ENCODE results near the gene NCOA7. TPM values are rescaled to one million over a fixed set of nuclear protein-coding genes. Genes with fewer than 3 reads are reported as not detected.

Gene NCOA7
- total and polyA plus RNA-seq, 9 of the 15 experiments (the other 6 are each of a cell fraction or from before 2014, with no cell fraction given) = 5.8 to 14.6 (median 9.3) TPM

DNA sequence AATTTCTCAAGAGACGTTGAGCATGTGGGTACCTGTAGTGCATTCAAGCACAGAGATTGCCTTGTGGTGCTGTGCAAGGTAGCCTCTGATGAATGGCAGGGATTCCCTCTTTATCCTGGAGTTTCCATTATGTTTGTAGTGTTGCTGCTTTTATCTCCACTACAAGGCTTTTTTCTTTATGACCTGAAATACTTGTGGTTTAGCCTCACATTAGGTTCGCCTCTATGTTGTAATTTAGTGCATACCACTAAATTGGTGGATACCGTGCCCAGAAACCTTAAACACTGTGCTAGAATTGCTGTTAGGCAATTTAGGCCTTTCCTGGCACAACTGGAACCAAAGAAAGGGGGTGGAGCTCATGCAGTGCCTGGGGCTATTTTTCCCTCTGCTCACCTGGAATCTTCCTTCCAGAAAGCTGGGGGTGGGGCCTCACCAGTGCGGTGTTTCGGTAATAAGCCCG lies 76.8 kb downstream of the NCOA7 start:
- Histone ChIP-seq H3K4me1 (replicated peaks in 1 of 2; ENCODE audit: control insufficient read depth in 2 of 2, insufficient read depth in 2 of 2, low read length in 2 of 2) (peaks cover 4 to 23% of the 10 kb centered on the region in 2 experiments; a peak in 3 of 5 replicates), H3K27me3 (ENCODE audit: control insufficient read depth in 2 of 2, insufficient read depth in 2 of 2, low read length in 2 of 2) (no peaks in the 10 kb centered on the region), H4K20me1 (replicated peaks; ENCODE audit: control insufficient read depth, insufficient read depth, low read length) (no peaks in the 10 kb centered on the region), H3K27ac (ENCODE audit: extremely low read depth, low read depth, low read length) (no peak overlapping the region), H3K4me3 (no peak overlapping the region), H3K36me3 (ENCODE audit: control insufficient read depth, insufficient read depth, low read length) (no peaks in the 10 kb centered on the region; the same call in 2 of the 3 replicates), H3K9ac (ENCODE audit: insufficient read depth in 1 of 2, low read depth in 2 of 2, low read length in 2 of 2) (no peak overlapping the region), H3K9me3 (replicated peaks; ENCODE audit: control insufficient read depth, insufficient read depth, low read depth, low read length) (no peaks in the 10 kb centered on the region), H3K9me1 (ENCODE audit: control insufficient read depth, insufficient read depth, low read length) (no peaks in the 10 kb centered on the region), H2AFZ (ENCODE audit: low read depth, low read length) (no peak overlapping the region), H3K79me2 (ENCODE audit: control insufficient read depth, insufficient read depth, low read length) (no peaks in the 10 kb centered on the region), H3K4me2 (ENCODE audit: insufficient read depth, low read length) (no peak overlapping the region)
- FAIRE-seq (no peak), DNase-seq (ENCODE audit: extremely low read depth in 1 of 4, low spot score in 3 of 4) (no peak), ATAC-seq (no peak)
- no TSS peak for BruUV-seq (replicated peaks)
- ChIA-PET CTCF (ENCODE audit: low intra/inter-chr PET ratio) (no interaction called here), POLR2A (no interaction called here)
- WGBS (ENCODE audit: insufficient coverage, low coverage, missing lambda C conversion rate) = 75% methylated on average over 6 of the region's 6 CpGs
- intact Hi-C loops (cut with micrococcal nuclease) (no loop called here), in situ Hi-C loops (cut with MboI) (no loop called here)
- TF ChIP-seq POLR3A (IDR thresholded peaks at IDR 0.05; ENCODE audit: borderline replicate concordance, extremely low read depth, insufficient read depth, insufficient read length) = no peak

DNA sequence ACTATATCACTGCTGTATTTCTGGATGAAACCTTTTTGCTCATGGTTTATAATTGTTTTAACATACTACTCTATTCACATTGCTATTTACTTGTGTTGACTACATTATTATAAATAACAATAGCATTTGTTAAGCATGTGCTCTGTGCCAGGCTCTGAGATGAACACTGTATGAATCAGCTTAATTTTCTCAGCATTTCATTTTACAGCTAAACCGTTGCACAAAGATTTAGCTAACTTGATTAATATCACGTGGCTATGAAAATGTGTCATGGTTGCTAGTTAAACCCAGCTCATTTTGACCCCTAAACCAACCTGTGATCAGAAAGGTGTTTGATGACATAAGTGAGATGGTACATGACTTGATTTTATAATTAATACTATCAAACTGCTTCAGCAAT lies 77.5 kb downstream of the NCOA7 start:
- in situ Hi-C loops (cut with MboI) = no loop called here
- no peaks in the 10 kb centered on the region for H3K9me3 ChIP-seq (replicated peaks; ENCODE audit: control insufficient read depth, insufficient read depth, low read depth, low read length)
- CTCF ChIA-PET (ENCODE audit: low intra/inter-chr PET ratio) = no interaction called here
- no TSS peak for BruUV-seq (replicated peaks)
- DNase-seq (ENCODE audit: extremely low read depth in 1 of 4, low spot score in 3 of 4) = no peak
- H3K4me1 ChIP-seq (replicated peaks in 1 of 2; ENCODE audit: control insufficient read depth in 2 of 2, insufficient read depth in 2 of 2, low read length in 2 of 2) = peaks cover 9 to 30% of the 10 kb centered on the region in 2 experiments; a peak in 4 of 5 replicates
- H3K36me3 ChIP-seq (ENCODE audit: control insufficient read depth, insufficient read depth, low read length) = no peaks in the 10 kb centered on the region; the same call in 2 of the 3 replicates
- intact Hi-C loops (cut with micrococcal nuclease) = no loop called here
- no peak overlapping the region for H2AFZ ChIP-seq (ENCODE audit: low read depth, low read length)
- FAIRE-seq = no peak
- H3K27ac ChIP-seq (ENCODE audit: extremely low read depth, low read depth, low read length) = no peak overlapping the region
- H3K79me2 ChIP-seq (ENCODE audit: control insufficient read depth, insufficient read depth, low read length) = 0 out of 3 replicates have a peak, but pooled peaks cover 2% of the 10 kb centered on the region
- H4K20me1 ChIP-seq (replicated peaks; ENCODE audit: control insufficient read depth, insufficient read depth, low read length) = no peaks in the 10 kb centered on the region
- H3K9ac ChIP-seq (ENCODE audit: insufficient read depth in 1 of 2, low read depth in 2 of 2, low read length in 2 of 2) = no peak overlapping the region
- H3K4me3 ChIP-seq = no peak overlapping the region
- WGBS (ENCODE audit: insufficient coverage, low coverage, missing lambda C conversion rate) = 43% methylated on average over 2 of the region's 2 CpGs
- no peaks in the 10 kb centered on the region for H3K27me3 ChIP-seq (ENCODE audit: control insufficient read depth in 2 of 2, insufficient read depth in 2 of 2, low read length in 2 of 2)
- no peaks in the 10 kb centered on the region for H3K9me1 ChIP-seq (ENCODE audit: control insufficient read depth, insufficient read depth, low read length)
- POLR2A ChIA-PET = no interaction called here
- ATAC-seq = no peak
- H3K4me2 ChIP-seq (ENCODE audit: insufficient read depth, low read length) = no peak overlapping the region
- TF ChIP-seq HDAC8 (tag; IDR thresholded peaks at IDR 0.05) = no peak
- no peak for TF ChIP-seq ZNF408 (CRISPR knock-in tag; IDR thresholded peaks at IDR 0.05; ENCODE audit: low read depth)
- no peak for TF ChIP-seq ZNF239 (CRISPR knock-in tag; IDR thresholded peaks at IDR 0.05)
- no peak for TF ChIP-seq RB1 (IDR thresholded peaks at IDR 0.05; ENCODE audit: low read depth)
- TF ChIP-seq, protein P1, sequence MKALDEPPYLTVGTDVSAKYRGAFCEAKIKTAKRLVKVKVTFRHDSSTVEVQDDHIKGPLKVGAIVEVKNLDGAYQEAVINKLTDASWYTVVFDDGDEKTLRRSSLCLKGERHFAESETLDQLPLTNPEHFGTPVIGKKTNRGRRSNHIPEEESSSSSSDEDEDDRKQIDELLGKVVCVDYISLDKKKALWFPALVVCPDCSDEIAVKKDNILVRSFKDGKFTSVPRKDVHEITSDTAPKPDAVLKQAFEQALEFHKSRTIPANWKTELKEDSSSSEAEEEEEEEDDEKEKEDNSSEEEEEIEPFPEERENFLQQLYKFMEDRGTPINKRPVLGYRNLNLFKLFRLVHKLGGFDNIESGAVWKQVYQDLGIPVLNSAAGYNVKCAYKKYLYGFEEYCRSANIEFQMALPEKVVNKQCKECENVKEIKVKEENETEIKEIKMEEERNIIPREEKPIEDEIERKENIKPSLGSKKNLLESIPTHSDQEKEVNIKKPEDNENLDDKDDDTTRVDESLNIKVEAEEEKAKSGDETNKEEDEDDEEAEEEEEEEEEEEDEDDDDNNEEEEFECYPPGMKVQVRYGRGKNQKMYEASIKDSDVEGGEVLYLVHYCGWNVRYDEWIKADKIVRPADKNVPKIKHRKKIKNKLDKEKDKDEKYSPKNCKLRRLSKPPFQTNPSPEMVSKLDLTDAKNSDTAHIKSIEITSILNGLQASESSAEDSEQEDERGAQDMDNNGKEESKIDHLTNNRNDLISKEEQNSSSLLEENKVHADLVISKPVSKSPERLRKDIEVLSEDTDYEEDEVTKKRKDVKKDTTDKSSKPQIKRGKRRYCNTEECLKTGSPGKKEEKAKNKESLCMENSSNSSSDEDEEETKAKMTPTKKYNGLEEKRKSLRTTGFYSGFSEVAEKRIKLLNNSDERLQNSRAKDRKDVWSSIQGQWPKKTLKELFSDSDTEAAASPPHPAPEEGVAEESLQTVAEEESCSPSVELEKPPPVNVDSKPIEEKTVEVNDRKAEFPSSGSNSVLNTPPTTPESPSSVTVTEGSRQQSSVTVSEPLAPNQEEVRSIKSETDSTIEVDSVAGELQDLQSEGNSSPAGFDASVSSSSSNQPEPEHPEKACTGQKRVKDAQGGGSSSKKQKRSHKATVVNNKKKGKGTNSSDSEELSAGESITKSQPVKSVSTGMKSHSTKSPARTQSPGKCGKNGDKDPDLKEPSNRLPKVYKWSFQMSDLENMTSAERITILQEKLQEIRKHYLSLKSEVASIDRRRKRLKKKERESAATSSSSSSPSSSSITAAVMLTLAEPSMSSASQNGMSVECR (CRISPR knock-in tag; IDR thresholded peaks at IDR 0.05) = no peak
- no peak for TF ChIP-seq ZNF232 (CRISPR knock-in tag; IDR thresholded peaks at IDR 0.05)
- TF ChIP-seq GATA2 (CRISPR knock-in tag; IDR thresholded peaks at IDR 0.05) = no peak
- TF ChIP-seq, protein P2, sequence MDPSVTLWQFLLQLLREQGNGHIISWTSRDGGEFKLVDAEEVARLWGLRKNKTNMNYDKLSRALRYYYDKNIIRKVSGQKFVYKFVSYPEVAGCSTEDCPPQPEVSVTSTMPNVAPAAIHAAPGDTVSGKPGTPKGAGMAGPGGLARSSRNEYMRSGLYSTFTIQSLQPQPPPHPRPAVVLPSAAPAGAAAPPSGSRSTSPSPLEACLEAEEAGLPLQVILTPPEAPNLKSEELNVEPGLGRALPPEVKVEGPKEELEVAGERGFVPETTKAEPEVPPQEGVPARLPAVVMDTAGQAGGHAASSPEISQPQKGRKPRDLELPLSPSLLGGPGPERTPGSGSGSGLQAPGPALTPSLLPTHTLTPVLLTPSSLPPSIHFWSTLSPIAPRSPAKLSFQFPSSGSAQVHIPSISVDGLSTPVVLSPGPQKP (CRISPR knock-in tag; IDR thresholded peaks at IDR 0.05) = no peak
- TF ChIP-seq ATF1 (CRISPR knock-in tag; IDR thresholded peaks at IDR 0.05) = no peak
- no peak for TF ChIP-seq ATF1 (tag; IDR thresholded peaks at IDR 0.05)
